ENCODE data around the gene MYNN.

Gene MYNN

DNA sequence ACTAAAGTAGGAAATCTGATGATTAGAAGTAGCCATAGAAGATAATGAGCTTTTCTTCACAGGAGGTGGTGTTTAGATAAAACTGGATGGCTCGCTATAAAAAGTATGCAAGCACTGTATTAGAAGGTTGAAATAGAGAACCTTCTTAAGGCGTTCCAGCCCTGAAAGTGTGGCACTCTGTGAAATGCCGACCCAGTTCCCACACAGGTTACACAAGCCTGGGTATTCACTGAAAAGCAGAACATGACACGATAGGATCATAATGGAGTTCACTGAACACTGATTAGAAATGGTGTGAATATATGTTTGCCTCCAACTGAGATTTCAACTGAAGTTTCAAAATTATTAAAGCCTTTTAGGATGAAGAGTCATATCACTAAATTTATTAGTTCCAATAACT is 54.5 kb downstream of the MYNN start:
- DNase-seq (ENCODE audit: low read depth in 3 of 3) = no peak

DNA sequence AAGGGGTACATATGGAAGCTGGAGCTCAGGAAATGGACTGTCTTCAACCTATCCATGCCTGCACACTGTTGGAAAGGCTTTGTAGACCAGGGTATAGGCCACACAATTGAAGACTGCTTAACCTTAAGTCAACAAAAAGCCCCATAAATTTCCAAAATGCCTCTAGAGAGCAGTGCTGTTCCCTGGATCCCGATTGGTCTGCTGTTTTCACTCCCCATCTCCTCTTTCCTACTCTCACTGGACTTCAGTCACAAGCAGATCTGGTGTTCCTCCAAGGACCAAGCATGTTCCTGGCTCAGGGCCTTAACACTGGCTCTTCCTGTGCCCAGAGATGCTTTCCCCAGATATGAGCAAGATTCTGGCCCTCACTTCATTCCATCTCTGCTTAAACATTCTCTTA is 62.3 kb downstream of the MYNN start:
- no peak for DNase-seq (ENCODE audit: low read depth in 3 of 3)

DNA sequence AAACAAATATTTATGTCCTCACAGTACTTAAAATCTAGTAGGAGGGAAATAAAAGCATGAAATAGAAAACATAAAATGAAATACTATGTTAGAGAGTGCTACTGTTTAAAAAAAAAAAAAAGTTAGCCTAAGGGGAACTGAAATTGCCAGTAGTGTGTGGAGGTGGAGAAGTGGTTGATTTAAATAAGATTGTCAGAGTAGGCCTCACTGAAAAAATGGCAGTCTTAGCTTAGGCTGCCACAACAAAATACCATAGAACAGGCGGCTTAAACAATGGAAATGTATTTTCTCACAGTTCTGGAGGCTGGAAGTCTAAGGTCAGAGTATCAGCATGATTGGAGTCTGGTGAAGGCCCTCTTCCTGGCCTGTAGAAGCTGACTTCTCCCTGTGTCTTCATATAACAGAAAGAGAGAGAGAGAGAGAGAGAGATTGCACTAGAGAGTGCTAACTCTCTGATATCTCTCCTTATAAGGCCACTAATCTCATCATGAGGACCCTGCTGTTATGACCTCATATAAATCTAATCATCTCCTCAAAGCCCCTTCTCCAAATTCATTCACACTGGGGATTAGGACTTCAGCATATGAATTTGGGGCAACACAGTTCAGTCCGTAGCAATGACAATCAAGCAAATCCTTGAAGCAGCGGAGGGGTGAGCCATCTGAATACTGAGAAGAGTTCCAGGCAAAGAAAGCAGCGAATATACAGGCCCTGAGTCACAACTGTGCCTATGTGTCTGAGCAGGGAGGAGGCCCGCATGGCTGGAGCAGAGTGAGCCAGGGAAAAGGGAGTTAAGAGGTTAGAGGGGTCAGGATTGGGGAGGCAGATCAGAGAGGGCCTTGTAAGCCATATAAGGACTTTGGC is 63.1 kb downstream of the MYNN start:
- DNase-seq (ENCODE audit: low read depth in 3 of 3) = no peak

DNA sequence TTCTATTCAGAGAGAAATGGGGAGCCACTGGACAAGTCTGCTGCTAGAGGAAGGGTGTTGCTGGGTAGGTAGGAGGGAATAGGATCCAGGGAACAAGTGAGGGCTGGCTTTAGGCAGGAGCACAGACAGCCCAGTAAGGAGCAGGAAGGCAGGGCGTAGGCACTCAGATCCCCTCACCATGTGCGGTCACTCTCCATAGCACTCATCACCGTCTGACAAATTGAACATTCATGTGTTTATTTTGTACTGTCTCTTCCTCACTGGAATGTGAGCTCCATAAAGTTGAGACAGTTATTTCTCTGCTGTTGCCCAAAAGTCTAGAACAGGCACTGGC is 63.7 kb downstream of the MYNN start:
- DNase-seq (ENCODE audit: low read depth in 3 of 3) = no peak

DNA sequence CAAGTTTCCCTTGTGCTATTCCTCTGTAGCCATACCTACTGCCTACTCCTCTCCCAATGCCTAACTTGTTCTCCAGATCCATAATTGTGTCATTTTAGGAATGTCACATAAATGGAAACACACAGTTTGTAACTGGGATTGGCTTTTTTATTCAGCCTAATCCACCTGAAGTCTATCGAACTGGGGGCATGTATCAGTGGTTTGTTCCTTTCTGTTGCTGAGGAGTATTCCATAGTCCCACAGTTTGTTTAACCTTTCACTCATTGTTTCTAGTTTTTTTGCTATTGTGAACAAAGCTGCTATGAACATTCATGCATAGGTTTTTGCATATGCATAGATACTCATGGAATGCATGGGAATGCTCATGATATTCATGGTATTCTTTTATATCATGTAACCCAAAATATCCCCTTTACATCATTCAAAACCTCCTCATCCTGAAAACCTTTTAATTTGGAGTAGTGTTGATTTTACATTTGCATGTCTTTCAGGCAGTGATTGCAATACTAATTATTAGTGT is 65.4 kb downstream of the MYNN start:
- no peak for DNase-seq (ENCODE audit: low read depth in 3 of 3)

Measured in stimulated activated CD4-positive, alpha-beta T cell treated with anti-CD3 and anti-CD28 coated beads, TNF-alpha, amount 100 ng/mL, for 24 hours (primary cell).